Activated CD4-positive, alpha-beta memory T cell treated with anti-CD3 and anti-CD28 coated beads for 36 hours (primary cell): ENCODE results near the gene TMEM131L. TPM values are rescaled to one million over a fixed set of nuclear protein-coding genes. Genes with fewer than 3 reads are reported as not detected.
"Not testable (repeated sequence)": the region's sequence is repeated elsewhere in the genome, so short reads cannot be mapped to it uniquely, and the experiment has no call there.

ENCODE experiments used
- CTCF ChIA-PET: fragments of 350-600 bp; sonication (Branson Sonifier 250); formaldehyde crosslinking; loops from one replicate; lab custom pipeline; 2021; ENCODE audit warnings: antibody characterized with exemption, inconsistent platforms; lab: Charles Lee
- POLR2A ChIA-PET: fragments of 350-600 bp; sonication (Branson Sonifier 250); formaldehyde crosslinking; loops from one replicate; lab custom pipeline; 2021; ENCODE audit warnings: antibody characterized with exemption; lab: Charles Lee
- DNase-seq: peaks from one replicate; pipeline ENCODE4 v3.0.0-alpha.2; 2020
- H3K27ac Mint-ChIP-seq: one replicate; pipeline ENCODE4 v1.8.0; 2021; ENCODE audit warnings: mixed read lengths
- H3K27me3 Mint-ChIP-seq: one replicate; pipeline ENCODE4 v1.8.0; 2021; ENCODE audit warnings: mixed read lengths
- H3K36me3 Mint-ChIP-seq: one replicate; pipeline ENCODE4 v1.8.0; 2021; ENCODE audit warnings: mixed read lengths
- H3K4me1 Mint-ChIP-seq: one replicate; pipeline ENCODE4 v1.8.0; 2021; ENCODE audit warnings: low read depth, mixed read lengths
- H3K4me3 Mint-ChIP-seq: one replicate; pipeline ENCODE4 v1.8.0; 2021; ENCODE audit warnings: mild to moderate bottlenecking, mixed read lengths
- H3K9me3 Mint-ChIP-seq: one replicate; pipeline ENCODE4 v1.8.0; 2021; ENCODE audit warnings: mixed read lengths
- intact Hi-C: fragments of 100-400 bp; cut with micrococcal nuclease; formaldehyde crosslinking; loops from one replicate; pipeline ENCODE4 v1.15.1; 2023
- total RNA-seq, 2 experiments: library from RNA; stranded (reverse); gene quantifications; one replicate each; pipeline ENCODE4 v1.2.3, GENCODE V29; 2021

Gene TMEM131L, protein sequence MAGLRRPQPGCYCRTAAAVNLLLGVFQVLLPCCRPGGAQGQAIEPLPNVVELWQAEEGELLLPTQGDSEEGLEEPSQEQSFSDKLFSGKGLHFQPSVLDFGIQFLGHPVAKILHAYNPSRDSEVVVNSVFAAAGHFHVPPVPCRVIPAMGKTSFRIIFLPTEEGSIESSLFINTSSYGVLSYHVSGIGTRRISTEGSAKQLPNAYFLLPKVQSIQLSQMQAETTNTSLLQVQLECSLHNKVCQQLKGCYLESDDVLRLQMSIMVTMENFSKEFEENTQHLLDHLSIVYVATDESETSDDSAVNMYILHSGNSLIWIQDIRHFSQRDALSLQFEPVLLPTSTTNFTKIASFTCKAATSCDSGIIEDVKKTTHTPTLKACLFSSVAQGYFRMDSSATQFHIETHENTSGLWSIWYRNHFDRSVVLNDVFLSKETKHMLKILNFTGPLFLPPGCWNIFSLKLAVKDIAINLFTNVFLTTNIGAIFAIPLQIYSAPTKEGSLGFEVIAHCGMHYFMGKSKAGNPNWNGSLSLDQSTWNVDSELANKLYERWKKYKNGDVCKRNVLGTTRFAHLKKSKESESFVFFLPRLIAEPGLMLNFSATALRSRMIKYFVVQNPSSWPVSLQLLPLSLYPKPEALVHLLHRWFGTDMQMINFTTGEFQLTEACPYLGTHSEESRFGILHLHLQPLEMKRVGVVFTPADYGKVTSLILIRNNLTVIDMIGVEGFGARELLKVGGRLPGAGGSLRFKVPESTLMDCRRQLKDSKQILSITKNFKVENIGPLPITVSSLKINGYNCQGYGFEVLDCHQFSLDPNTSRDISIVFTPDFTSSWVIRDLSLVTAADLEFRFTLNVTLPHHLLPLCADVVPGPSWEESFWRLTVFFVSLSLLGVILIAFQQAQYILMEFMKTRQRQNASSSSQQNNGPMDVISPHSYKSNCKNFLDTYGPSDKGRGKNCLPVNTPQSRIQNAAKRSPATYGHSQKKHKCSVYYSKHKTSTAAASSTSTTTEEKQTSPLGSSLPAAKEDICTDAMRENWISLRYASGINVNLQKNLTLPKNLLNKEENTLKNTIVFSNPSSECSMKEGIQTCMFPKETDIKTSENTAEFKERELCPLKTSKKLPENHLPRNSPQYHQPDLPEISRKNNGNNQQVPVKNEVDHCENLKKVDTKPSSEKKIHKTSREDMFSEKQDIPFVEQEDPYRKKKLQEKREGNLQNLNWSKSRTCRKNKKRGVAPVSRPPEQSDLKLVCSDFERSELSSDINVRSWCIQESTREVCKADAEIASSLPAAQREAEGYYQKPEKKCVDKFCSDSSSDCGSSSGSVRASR (N-terminal part only)
- total RNA-seq: 10 to 100 TPM; 32.7 to 33.3 TPM

DNA sequence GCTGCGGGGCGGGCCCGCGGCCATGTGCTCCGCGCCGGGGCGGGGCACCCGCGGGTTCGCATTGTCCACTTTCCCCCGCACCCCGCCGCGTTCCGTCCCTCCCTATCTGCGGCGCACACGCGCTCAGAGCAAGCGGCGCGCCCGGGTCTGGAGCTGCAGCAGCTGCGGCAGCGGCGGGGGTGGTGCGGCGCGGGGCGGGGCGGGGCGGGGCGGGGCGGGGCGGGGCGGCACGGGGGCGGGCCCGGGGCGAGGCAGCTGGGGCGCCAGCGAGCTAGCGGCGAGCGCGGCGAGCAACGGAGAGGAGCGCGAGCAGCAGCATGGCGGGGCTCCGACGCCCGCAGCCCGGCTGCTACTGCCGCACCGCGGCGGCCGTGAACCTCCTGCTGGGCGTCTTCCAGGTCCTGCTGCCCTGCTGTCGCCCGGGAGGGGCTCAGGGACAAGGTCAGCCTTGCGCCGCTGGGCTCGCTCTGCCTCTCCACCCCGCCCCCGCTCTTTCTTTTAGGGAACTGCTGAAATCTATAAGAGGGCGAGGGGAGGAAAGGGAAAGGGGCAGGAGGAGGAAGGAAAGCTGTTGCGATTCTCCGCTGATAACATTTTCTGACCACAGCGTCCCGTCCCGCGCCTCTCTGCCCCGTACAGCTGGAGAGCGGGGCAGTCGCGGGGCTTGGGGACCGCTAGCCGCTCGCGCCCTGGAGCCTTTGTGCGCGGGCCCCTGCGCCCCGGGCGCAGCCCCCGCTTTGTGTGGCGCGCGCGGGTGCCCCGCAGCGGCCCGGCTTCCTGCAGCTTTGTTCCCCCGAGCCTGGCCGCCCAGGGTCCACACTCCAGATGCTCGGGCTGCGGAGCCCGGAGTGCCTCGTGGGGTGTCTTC lies at the start of gene TMEM131L:
Gene TMEM131L (plus strand): TSS at position 280 of the 868 bp plus-strand sequence. CDS start 38 bp downstream, at position 318.
- Mint-ChIP-seq H3K4me3 (peak within 1 kb of the TSS; percentile 93), H3K4me1 (peaks cover 47% of the 10 kb centered on the region)
- intact Hi-C loops: loop anchor here (1.0 to 2.0 kb wide), 2 partner anchors 33 to 122 kb away; partner anchors contain the start of gene MND1

DNA sequence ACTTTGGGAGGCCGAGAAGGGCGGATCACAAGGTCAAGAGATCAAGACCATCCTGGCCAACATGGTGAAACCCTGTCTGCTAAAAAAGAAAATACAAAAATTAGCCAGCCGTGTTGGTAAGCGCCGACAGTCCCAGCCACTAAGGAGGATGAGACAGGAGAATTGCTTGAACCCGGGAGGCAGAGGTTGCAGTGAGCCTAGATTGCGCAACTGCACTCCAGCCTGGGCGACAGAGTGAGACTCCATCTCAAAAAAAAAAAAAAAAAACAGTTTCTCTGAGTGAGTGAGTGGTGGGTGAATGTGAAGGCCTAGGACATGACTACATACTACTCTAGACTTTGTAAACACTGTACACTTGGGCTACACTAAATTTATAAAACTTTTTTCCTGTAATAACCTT lies 49.7 kb upstream of the TMEM131L start:
- H3K27me3 Mint-ChIP-seq, H3K36me3 Mint-ChIP-seq, DNase-seq, H3K27ac Mint-ChIP-seq, H3K4me1 Mint-ChIP-seq, H3K4me3 Mint-ChIP-seq, intact Hi-C loops, H3K9me3 Mint-ChIP-seq, CTCF ChIA-PET, POLR2A ChIA-PET: not testable (repeated sequence)

More for the DNA sequence above, at the start of gene TMEM131L:
- POLR2A ChIA-PET: interaction anchor here (0.7 to 3.3 kb wide), 22 partner anchors 8 to 177 kb away, joined by 3 to 15 read pairs (median 4); no protein-coding TSS in a partner anchor
- H3K27ac Mint-ChIP-seq: peak within 1 kb of the TSS; percentile 88
- peaks cover 23% of the 10 kb centered on the region for H3K36me3 Mint-ChIP-seq
- H3K9me3 Mint-ChIP-seq: no peaks in the 10 kb centered on the region
- DNase-seq: peak; percentile 78
- peaks cover 1% of the 10 kb centered on the region for H3K27me3 Mint-ChIP-seq
- CTCF ChIA-PET: interaction anchor here (0.8 to 4.2 kb wide), 25 partner anchors 10 to 323 kb away, joined by 3 to 37 read pairs (median 6); no protein-coding TSS in a partner anchor

DNA sequence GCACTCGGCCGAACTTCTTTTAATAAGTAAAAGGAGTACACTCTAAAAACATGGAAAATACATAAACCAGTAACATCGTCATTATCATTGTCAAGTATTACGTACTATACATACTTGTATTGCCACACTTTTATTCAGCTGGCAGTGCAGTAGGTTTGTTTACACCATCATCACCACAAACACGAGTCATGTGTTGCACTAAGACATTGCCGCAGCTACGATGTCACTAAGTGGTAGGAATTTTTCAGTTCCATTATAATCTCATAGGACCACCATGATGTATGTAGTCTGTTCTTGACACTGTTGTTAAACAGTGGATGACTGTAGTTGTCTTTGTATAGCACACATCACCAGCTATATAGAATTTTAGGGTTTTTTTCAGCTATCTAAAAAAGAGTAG lies 48.0 kb upstream of the TMEM131L start:
- Mint-ChIP-seq H3K4me1 (peaks cover 18% of the 10 kb centered on the region), H3K27me3 (no peaks in the 10 kb centered on the region), H3K9me3 (no peaks in the 10 kb centered on the region), H3K36me3 (no peaks in the 10 kb centered on the region), H3K27ac (no peak overlapping the region), H3K4me3 (no peak overlapping the region)
- intact Hi-C loops: no loop called here
- ChIA-PET CTCF (interaction anchor here (0.7 kb wide), 1 partner anchor 198 kb away, joined by 3 read pairs; no protein-coding TSS in a partner anchor), POLR2A (no interaction called here)
- DNase-seq: no peak

DNA sequence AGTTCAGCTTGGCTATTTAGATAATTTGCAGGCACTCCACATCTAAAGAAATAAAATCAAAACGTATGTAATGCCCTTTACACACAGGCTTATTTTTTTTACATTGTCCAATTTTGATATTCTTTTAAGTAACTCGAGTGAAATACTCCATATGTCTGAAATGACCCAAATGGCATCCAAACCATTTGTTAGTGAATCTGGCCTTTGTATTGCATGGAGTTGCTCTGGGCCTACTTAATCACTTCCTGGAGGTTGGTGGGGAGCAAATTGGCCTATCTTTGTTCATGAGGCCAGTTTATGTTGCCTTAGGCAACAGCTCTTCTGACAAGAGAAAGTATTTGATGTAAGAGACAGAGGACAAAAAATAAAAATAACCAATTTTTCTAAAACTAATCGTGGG lies 47.6 kb upstream of the TMEM131L start:
- H3K36me3 Mint-ChIP-seq: no peaks in the 10 kb centered on the region
- intact Hi-C loops: no loop called here
- ChIA-PET POLR2A (no interaction called here), CTCF (interaction anchor here (0.5 to 0.7 kb wide), 2 partner anchors 15 to 198 kb away, joined by 3 to 5 read pairs; no protein-coding TSS in a partner anchor)
- no peaks in the 10 kb centered on the region for H3K9me3 Mint-ChIP-seq
- H3K4me3 Mint-ChIP-seq: no peak overlapping the region
- H3K4me1 Mint-ChIP-seq: peaks cover 18% of the 10 kb centered on the region
- DNase-seq: no peak
- no peak overlapping the region for H3K27ac Mint-ChIP-seq
- no peaks in the 10 kb centered on the region for H3K27me3 Mint-ChIP-seq

DNA sequence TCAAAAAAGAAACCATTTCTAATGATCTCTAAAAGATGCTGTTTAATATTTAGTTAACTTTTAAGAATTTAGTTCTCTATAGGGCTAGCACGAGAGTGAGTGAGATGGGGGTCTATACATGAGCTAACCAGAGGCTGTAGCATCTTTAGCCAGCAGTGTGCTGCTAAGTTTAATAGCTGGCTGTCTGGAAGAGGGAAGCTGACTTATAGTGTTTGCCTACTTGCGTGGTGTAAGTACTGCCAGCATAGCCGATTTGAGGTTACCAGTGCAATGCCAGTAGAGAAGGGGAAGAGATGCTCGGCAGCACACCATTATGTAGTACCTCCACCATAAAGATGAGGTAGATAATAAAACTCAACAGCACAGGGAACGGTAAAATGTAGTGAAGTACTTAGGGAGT lies 47.1 kb upstream of the TMEM131L start:
- H3K27ac Mint-ChIP-seq: no peak overlapping the region
- intact Hi-C loops: no loop called here
- CTCF ChIA-PET: interaction anchor here (0.5 to 0.7 kb wide), 2 partner anchors 16 to 197 kb away, joined by 3 to 5 read pairs; no protein-coding TSS in a partner anchor
- no peaks in the 10 kb centered on the region for H3K27me3 Mint-ChIP-seq
- no peak overlapping the region for H3K4me3 Mint-ChIP-seq
- H3K4me1 Mint-ChIP-seq: peaks cover 18% of the 10 kb centered on the region
- H3K9me3 Mint-ChIP-seq: no peaks in the 10 kb centered on the region
- POLR2A ChIA-PET: no interaction called here
- DNase-seq: no peak
- no peaks in the 10 kb centered on the region for H3K36me3 Mint-ChIP-seq

DNA sequence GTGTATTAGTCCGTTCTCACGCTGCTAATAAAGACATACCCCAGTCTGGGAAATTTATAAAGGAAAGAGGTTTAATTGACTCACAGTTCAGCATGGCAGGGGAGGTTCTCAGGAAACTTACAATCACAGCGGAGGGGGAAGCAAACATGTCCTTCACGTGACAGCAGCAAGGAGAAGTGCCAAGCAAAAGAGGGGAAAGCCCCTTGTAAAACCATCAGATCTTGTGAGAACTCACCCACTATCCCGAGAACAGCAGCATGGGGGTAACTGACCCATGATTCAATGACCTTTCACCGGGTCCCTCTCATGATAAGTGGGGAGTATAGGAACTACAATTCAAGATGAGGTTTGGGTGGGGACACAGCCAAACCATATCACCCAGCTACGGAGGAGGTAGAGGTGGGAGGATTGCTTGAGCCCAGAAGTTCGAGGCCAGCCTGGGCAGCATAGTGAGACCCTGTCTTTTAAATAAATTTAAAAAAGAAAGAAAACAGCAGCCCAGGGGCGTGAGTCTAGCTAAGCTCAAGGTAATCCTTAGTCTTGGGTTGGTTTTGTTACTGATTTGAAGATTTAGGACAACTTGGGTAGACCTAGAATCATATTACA lies 46.4 kb upstream of the TMEM131L start:
- POLR2A ChIA-PET: no interaction called here
- Mint-ChIP-seq H3K4me3 (no peak overlapping the region), H3K27me3 (no peaks in the 10 kb centered on the region), H3K9me3 (no peaks in the 10 kb centered on the region), H3K27ac (no peak overlapping the region), H3K36me3 (no peaks in the 10 kb centered on the region), H3K4me1 (peaks cover 18% of the 10 kb centered on the region)
- DNase-seq: no peak
- intact Hi-C loops: no loop called here
- CTCF ChIA-PET: no interaction called here

DNA sequence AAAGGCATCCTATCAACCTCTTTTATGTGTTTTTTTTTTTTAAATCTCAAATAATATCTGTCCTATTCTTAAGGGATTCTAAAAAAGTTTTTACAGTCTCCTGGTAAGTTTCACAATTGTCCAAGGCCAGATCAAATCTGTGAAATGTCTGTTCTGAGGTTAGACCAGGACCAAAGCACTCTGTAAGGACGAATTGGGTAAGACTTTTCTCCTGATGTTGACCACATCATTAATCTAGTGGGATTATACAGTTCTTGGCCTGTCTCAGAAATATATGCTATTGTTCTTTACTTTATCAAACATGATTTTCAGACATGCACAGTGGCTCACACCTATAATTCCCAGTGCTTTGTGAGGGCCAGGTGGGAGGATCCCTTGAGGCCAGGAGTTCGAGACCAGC lies 45.8 kb upstream of the TMEM131L start:
- Mint-ChIP-seq H3K4me3 (no peak overlapping the region), H3K36me3 (no peaks in the 10 kb centered on the region), H3K4me1 (peaks cover 18% of the 10 kb centered on the region), H3K9me3 (no peaks in the 10 kb centered on the region), H3K27me3 (no peaks in the 10 kb centered on the region), H3K27ac (no peak overlapping the region)
- CTCF ChIA-PET: no interaction called here
- POLR2A ChIA-PET: no interaction called here
- intact Hi-C loops: no loop called here
- DNase-seq: no peak

DNA sequence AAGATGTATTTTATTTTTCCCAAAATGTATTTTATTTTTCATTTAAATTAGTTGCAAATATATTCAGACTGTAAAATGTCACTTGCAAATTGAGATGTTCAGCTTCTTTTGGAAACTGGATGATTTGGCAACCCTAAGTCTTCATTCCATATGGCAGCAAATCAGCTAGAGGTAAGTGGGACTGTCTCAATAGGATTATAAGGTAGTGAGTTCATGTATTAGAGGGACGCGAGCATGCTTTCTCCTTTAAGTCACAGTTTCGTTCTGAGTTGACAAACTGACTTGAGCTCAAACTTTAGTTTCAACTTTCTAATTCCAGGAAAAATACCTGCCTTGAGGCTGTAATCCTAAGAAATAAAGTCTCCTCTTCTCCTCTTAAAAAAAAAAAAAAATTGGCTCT lies 44.2 kb upstream of the TMEM131L start:
- intact Hi-C loops: no loop called here
- H3K4me1 Mint-ChIP-seq: peaks cover 29% of the 10 kb centered on the region
- H3K36me3 Mint-ChIP-seq: no peaks in the 10 kb centered on the region
- ChIA-PET POLR2A (no interaction called here), CTCF (interaction anchor here (0.7 to 1.0 kb wide), 4 partner anchors 12 to 572 kb away, joined by 3 to 4 read pairs (median 3); no protein-coding TSS in a partner anchor)
- no peaks in the 10 kb centered on the region for H3K27me3 Mint-ChIP-seq
- DNase-seq: no peak
- H3K4me3 Mint-ChIP-seq: no peak overlapping the region
- no peaks in the 10 kb centered on the region for H3K9me3 Mint-ChIP-seq
- no peak overlapping the region for H3K27ac Mint-ChIP-seq

DNA sequence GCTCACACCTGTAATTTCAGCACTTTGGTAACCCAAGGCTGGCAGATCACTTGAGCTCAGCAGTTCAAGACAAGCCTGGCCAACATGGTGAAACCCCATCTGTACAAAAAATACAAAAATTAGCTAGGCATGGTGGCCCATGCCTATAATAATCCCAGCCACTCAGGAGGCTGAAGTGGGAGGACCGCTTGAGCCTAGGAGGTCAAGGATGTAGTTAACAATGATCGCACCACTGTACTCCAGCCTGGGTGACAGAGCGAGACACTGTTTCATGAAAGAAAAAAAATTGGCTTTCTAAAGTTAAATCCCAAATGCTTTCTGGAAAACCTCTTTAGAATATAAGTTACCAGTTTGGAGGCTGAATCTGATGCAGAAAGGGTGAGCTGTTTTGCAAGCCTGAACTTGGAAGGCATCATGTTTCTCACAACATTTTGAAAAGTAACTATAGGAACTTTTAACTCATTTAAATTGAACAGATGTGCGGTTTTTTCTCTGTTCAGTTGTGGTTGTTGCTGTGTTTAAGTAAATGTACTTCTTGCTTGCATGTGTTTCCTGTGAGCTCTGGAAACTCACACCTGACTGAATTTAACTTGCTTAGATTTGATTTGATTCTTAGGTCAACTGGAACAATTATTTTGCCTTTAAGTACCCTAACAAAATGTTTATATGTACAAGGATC lies 39.8 kb upstream of the TMEM131L start:
- POLR2A ChIA-PET: no interaction called here

More for the DNA sequence above, 39.8 kb upstream of the TMEM131L start:
- no peaks in the 10 kb centered on the region for H3K27me3 Mint-ChIP-seq
- intact Hi-C loops: no loop called here
- peaks cover 57% of the 10 kb centered on the region for H3K4me1 Mint-ChIP-seq
- no peak overlapping the region for H3K4me3 Mint-ChIP-seq
- peak overlapping the region; percentile 23 for H3K27ac Mint-ChIP-seq
- CTCF ChIA-PET: interaction anchor here (0.8 kb wide), 1 partner anchor 148 kb away, joined by 5 read pairs; no protein-coding TSS in a partner anchor
- DNase-seq: no peak
- no peaks in the 10 kb centered on the region for H3K36me3 Mint-ChIP-seq
- H3K9me3 Mint-ChIP-seq: no peaks in the 10 kb centered on the region
